GM19328 (cell line): ENCODE data around the gene SLC38A1.

Experiments
- ATAC-seq: cut with Tn5 transposase; IDR thresholded peaks from one replicate; pipeline ENCODE4 v1.9.1; 2021; ENCODE audit warnings: mild to moderate bottlenecking, moderate library complexity; ENCODE audit not compliant: unreplicated experiment

Gene SLC38A1

DNA sequence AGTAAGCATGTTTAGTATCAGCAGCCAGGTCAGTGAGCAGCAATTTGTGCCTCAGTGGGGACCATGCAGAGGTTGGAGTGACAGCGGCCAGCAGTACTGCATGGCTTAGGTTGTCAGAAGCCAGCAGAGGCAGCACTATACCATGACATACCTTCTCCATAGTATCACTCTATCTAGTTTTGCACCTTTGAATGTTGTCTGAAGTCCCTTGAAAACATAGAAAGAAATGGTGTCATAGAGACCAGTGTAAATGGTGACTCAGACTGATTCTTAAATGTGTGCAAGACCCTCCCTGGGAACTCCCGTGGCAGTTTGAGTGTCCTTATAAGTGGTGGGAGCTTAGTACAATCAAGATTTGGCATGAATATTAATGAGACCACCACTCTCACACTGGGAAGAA lies 124.4 kb downstream of the SLC38A1 start:
- no peak for ATAC-seq

DNA sequence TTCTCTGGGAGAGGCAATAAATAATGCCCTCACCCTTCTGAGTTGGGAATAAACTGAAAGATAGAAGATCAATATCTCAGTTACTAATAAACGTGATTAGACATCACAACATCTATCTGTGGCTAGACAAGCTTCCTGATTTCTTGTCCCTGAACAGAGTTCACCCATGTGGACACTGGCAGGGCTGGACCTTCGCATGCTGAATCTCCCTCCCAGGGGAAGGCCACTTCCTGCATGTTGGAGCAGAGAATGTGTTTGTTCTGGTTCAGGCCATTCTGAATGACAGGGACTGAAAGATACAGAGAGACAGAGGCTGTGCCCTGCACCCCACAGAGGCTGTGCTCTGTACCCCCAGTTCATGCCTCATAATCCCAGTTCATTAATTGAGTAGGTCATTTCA lies 132.6 kb downstream of the SLC38A1 start:
- ATAC-seq, result no peak

DNA sequence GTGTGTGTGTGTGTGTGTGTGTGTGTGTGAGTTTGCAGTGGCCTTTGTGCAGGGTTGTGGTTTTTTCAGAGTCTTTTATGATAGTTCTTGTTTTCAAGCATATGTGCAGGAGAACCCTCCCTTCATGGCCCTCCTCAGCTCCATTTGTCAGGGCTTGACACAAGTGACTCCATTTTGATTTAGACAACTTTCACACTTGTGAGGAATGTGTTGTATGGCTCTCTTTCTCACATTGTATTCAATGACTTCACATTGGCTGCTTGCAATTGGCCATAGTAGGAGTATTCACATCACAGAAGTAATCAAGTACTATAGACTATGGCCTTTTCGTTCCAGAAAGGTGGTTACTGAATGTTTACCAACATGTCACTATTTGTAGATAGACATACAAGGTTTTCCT lies 133.1 kb downstream of the SLC38A1 start:
- no peak for ATAC-seq

DNA sequence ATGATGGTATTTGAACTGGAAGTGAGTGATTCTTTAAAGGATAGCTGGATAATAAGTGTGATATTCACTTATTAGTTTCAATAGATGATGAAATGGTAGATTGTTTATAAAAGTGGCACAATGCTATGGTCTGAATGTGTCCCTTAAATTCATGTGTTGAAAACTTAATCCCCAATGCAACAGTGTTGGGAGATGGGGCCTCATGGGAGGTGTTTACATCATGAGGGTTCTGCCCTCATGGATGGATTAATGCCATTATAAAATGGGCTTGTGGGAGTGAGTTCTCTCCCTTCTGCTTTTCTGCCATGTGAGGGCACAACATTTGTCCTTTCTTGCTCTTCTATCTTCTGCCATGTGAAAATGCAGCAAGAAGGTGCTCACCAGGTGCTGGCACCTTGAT lies 134.0 kb downstream of the SLC38A1 start:
- ATAC-seq, result no peak

DNA sequence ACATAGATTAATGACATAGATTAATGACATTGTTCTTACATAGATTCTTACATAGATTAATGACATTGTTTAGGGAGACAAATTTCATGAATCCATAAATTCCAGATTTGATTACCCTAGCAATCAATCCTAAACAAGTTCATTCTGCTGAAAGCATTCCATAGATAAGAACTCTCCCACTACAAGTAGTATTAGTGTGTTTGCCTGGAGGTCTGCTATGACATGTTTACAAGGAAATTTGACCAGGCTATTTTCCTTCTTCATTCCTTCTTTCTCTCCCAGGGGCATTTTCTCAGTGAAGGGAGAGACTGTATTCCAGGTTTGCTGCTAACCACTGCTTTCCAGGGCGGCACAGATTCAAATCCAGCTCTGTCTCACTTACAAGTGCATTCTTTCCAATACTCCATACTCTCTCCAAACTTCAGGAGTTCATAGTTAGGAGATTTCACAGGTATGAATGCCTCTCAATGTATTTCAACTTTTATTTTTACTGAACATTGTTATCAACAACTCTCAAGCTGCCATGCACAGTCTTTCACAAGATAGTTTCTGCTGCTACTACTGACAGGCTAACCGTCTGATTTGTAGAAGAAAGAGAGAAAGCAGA lies 134.5 kb downstream of the SLC38A1 start:
- no peak for ATAC-seq

DNA sequence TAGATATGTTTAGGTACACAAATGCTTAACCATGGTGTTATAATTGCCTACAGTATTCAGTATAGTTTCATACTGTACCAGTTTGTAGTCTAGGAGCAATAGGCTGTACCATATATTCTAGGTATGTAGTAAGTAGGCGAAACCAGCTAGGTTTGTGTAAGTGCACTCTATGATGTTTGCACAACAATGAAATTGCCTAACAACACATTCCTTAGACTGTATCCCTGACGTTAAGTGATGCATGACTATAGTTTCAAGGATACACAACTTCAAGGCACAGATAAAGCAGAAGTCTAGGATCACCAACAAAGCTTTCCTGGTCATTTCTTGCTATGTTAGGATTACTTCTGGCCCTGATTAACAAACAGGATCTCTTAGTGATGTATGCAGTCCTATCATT lies 135.1 kb downstream of the SLC38A1 start:
- ATAC-seq, result no peak
